Skeletal muscle cell (primary cell): ENCODE data around the gene COX7B2.
A peak's percentile ranks its signal among the peaks of the same experiment; 100 is the strongest.

Experiments used
- DNase-seq: peaks from one replicate; pipeline ENCODE4 v3.0.0-alpha.2; 2010; ENCODE audit warnings: low read depth
- H3K4me3 ChIP-seq: 2 replicates; pipeline ENCODE4 v1.5.1; 2011; ENCODE audit warnings: low read depth, mild to moderate bottlenecking, control low read depth, low read length, moderate library complexity

COX7B2 gene

GRCh38 chr4:46909078-46909477 lies at the start of gene COX7B2:
Gene COX7B2, minus strand, starts transcription at chr4:46909245. Its CDS starts 174,053 bp downstream, at chr4:46735192.
- DNase-seq, result no peak
- no peak within 1 kb of the TSS for H3K4me3 ChIP-seq

- DNase-seq, result no peak
- H3K4me3 ChIP-seq, result no peak overlapping the region
Measured at GRCh38 chr4:46956451-46956850, 47.4 kb upstream of the COX7B2 start.

- no peak overlapping the region for H3K4me3 ChIP-seq
- no peak for DNase-seq
Measured at GRCh38 chr4:46955601-46956000, 46.6 kb upstream of the COX7B2 start.

GRCh38 chr4:46954643-46955042 lies 45.6 kb upstream of the COX7B2 start:
- H3K4me3 ChIP-seq, result no peak overlapping the region
- no peak for DNase-seq

GRCh38 chr4:46953564-46953963 lies 44.5 kb upstream of the COX7B2 start:
- DNase-seq, result no peak
- no peak overlapping the region for H3K4me3 ChIP-seq

- H3K4me3 ChIP-seq, result no peak overlapping the region
Measured at GRCh38 chr4:46952451-46952850, 43.4 kb upstream of the COX7B2 start.

GRCh38 chr4:46950826-46951225 lies 41.8 kb upstream of the COX7B2 start:
- DNase-seq, result no peak
- no peak overlapping the region for H3K4me3 ChIP-seq

More at GRCh38 chr4:46952451-46952850, 43.4 kb upstream of the COX7B2 start:
- DNase-seq, result no peak

- no peak for DNase-seq
Measured at GRCh38 chr4:46949822-46950221, 40.8 kb upstream of the COX7B2 start.

GRCh38 chr4:46947541-46947940 lies 38.5 kb upstream of the COX7B2 start:
- H3K4me3 ChIP-seq, result no peak overlapping the region
- no peak for DNase-seq

More at GRCh38 chr4:46949822-46950221, 40.8 kb upstream of the COX7B2 start:
- H3K4me3 ChIP-seq, result no peak overlapping the region

- DNase-seq, result peak; percentile 8
Measured at GRCh38 chr4:46946919-46947536, 38.0 kb upstream of the COX7B2 start.

GRCh38 chr4:46945062-46945461 lies 36.0 kb upstream of the COX7B2 start:
- DNase-seq, result no peak
- H3K4me3 ChIP-seq, result no peak overlapping the region

More at GRCh38 chr4:46946919-46947536, 38.0 kb upstream of the COX7B2 start:
- H3K4me3 ChIP-seq, result no peak overlapping the region

GRCh38 chr4:46944345-46944744 lies 35.3 kb upstream of the COX7B2 start:
- H3K4me3 ChIP-seq, result no peak overlapping the region
- no peak for DNase-seq

GRCh38 chr4:46937493-46937892 lies 28.4 kb upstream of the COX7B2 start:
- no peak for DNase-seq

GRCh38 chr4:46934726-46935125 lies 25.7 kb upstream of the COX7B2 start:
- H3K4me3 ChIP-seq, result no peak overlapping the region
- DNase-seq, result no peak

More at GRCh38 chr4:46937493-46937892, 28.4 kb upstream of the COX7B2 start:
- no peak overlapping the region for H3K4me3 ChIP-seq

- no peak overlapping the region for H3K4me3 ChIP-seq
- no peak for DNase-seq
Measured at GRCh38 chr4:46933686-46934085, 24.6 kb upstream of the COX7B2 start.

GRCh38 chr4:46931981-46932380 lies 22.9 kb upstream of the COX7B2 start:
- DNase-seq, result peak; percentile 7
- no peak overlapping the region for H3K4me3 ChIP-seq

- DNase-seq, result no peak
- H3K4me3 ChIP-seq, result no peak overlapping the region
Measured at GRCh38 chr4:46930891-46931290, 21.8 kb upstream of the COX7B2 start.

GRCh38 chr4:46927201-46927600 lies 18.2 kb upstream of the COX7B2 start:
- no peak overlapping the region for H3K4me3 ChIP-seq
- DNase-seq, result no peak

- DNase-seq, result no peak
Measured at GRCh38 chr4:46924789-46925529, 15.9 kb upstream of the COX7B2 start.

GRCh38 chr4:46922205-46922604 lies 13.2 kb upstream of the COX7B2 start:
- DNase-seq, result no peak
- H3K4me3 ChIP-seq, result no peak overlapping the region

More at GRCh38 chr4:46924789-46925529, 15.9 kb upstream of the COX7B2 start:
- no peak overlapping the region for H3K4me3 ChIP-seq

- H3K4me3 ChIP-seq, result no peak overlapping the region
- DNase-seq, result no peak
Measured at GRCh38 chr4:46908148-46908547, 897 bp downstream of the COX7B2 start.
